SU-DHL-6 (cell line): Measurements from ENCODE around the gene KISS1R.
"Not testable (repeated sequence)": the region's sequence is repeated elsewhere in the genome, so short reads cannot be mapped to it uniquely, and the experiment has no call there.

Experiments used
- H2AFZ ChIP-seq: fragments of 200-600 bp; sonication (generic); 2 replicates; pipeline ENCODE4 v1.6.1; 2014; ENCODE audit warnings: low read depth, mild to moderate bottlenecking, moderate library complexity, mixed read lengths, antibody characterized with exemption, low read length; ENCODE audit not compliant: severe bottlenecking
- H3F3A ChIP-seq: fragments of 200-600 bp; shearing (Covaris generic); 2 replicates; pipeline ENCODE4 v1.6.0; 2016; ENCODE audit warnings: antibody characterized with exemption, mild to moderate bottlenecking; ENCODE audit not compliant: insufficient read depth
- H3K27ac ChIP-seq: fragments of 200-600 bp; sonication (generic); 2 replicates; pipeline ENCODE4 v1.5.1; 2016; ENCODE audit warnings: low read depth, mild to moderate bottlenecking, low read length, moderate library complexity, mixed read lengths
- H3K27me3 ChIP-seq: fragments of 200-600 bp; sonication (generic), shearing (Covaris generic); 2 replicates; pipeline ENCODE4 v1.6.0; 2014; ENCODE audit warnings: mild to moderate bottlenecking, low read length
- H3K36me3 ChIP-seq: fragments of 200-600 bp; sonication (generic); 2 replicates; pipeline ENCODE4 v1.6.1; 2014; ENCODE audit warnings: mild to moderate bottlenecking, low read length, mixed read lengths
- H3K4me2 ChIP-seq: fragments of 300-600, 200-600 bp; shearing (Covaris generic), sonication (generic); 2 replicates; pipeline ENCODE4 v1.6.0; 2014; ENCODE audit warnings: low read length, low read depth, mild to moderate bottlenecking; ENCODE audit not compliant: poor library complexity, severe bottlenecking
- H3K4me3 ChIP-seq: fragments of 200-600 bp; sonication (generic); 2 replicates; pipeline ENCODE4 v1.5.1; 2014; ENCODE audit warnings: antibody characterized with exemption, low read length, mild to moderate bottlenecking, mixed read lengths; ENCODE audit not compliant: insufficient read depth, poor library complexity, severe bottlenecking
- H3K79me2 ChIP-seq: fragments of 200-600 bp; sonication (generic); 2 replicates; pipeline ENCODE4 v1.6.1; 2014; ENCODE audit warnings: mild to moderate bottlenecking, low read length, moderate library complexity; ENCODE audit not compliant: insufficient read depth
- H3K9ac ChIP-seq: fragments of 200-600 bp; sonication (generic); 2 replicates; pipeline ENCODE4 v1.7.0; 2014; ENCODE audit warnings: mild to moderate bottlenecking, low read length
- H3K9me2 ChIP-seq: fragments of 200-600 bp; sonication (generic); replicated peaks from 2 replicates; pipeline ENCODE4 v1.6.1; 2014; ENCODE audit warnings: low read length; ENCODE audit not compliant: insufficient read depth
- H3K9me3 ChIP-seq: fragments of 200-600 bp; sonication (generic); 2 replicates; pipeline ENCODE4 v1.6.1; 2014; ENCODE audit warnings: low read length, mixed read lengths; ENCODE audit not compliant: insufficient read depth
- H4K20me1 ChIP-seq: fragments of 200-600 bp; sonication (generic); 2 replicates; pipeline ENCODE4 v1.6.1; 2014; ENCODE audit warnings: low read depth, mild to moderate bottlenecking, antibody characterized with exemption, low read length, moderate library complexity, mixed read lengths
- CTCF ChIP-seq: fragments of 200-600 bp; sonication (generic); IDR thresholded peaks from one replicate; pipeline ENCODE4 v1.5.1; 2017; ENCODE audit warnings: antibody characterized with exemption, mild to moderate bottlenecking, low read length, moderate library complexity; ENCODE audit not compliant: insufficient read depth, poor library complexity, severe bottlenecking
- EZH2phosphoT487 ChIP-seq: fragments of 200-600 bp; sonication (generic), shearing (Covaris generic); conservative IDR thresholded peaks from 2 replicates; pipeline ENCODE4 v1.6.1; 2018; ENCODE audit warnings: mild to moderate bottlenecking, antibody characterized with exemption, low read length, moderate library complexity, mixed read lengths

Gene KISS1R

GRCh38 chr19:956766-957440 lies 39.8 kb downstream of the KISS1R start:
- Histone ChIP-seq H3K9me2 (no peaks in the 10 kb centered on the region), H3K4me2 (no peak overlapping the region), H3K79me2 (no peaks in the 10 kb centered on the region), H3K27ac (no peak overlapping the region), H4K20me1 (no peaks in the 10 kb centered on the region), H3K9ac (no peak overlapping the region), H3F3A (no peaks in the 10 kb centered on the region), H3K36me3 (no peaks in the 10 kb centered on the region), H3K9me3 (no peaks in the 10 kb centered on the region), H3K4me3 (no peak overlapping the region), H2AFZ (no peak overlapping the region), H3K27me3 (no peaks in the 10 kb centered on the region)
- TF ChIP-seq EZH2phosphoT487: no peak
- no peak for TF ChIP-seq CTCF

GRCh38 chr19:957578-957977 lies 40.4 kb downstream of the KISS1R start:
- H3K9me2 ChIP-seq, H3K4me3 ChIP-seq, H3K79me2 ChIP-seq, H3F3A ChIP-seq, H2AFZ ChIP-seq, H3K9me3 ChIP-seq, H3K9ac ChIP-seq, H3K4me2 ChIP-seq, H3K27ac ChIP-seq, H4K20me1 ChIP-seq, H3K36me3 ChIP-seq, H3K27me3 ChIP-seq: not testable (repeated sequence)

GRCh38 chr19:958967-959855 lies 42.1 kb downstream of the KISS1R start:
- no peaks in the 10 kb centered on the region for H3K79me2 ChIP-seq
- H3K9ac ChIP-seq: no peak overlapping the region
- no peaks in the 10 kb centered on the region for H4K20me1 ChIP-seq
- no peak for TF ChIP-seq CTCF
- no peak for TF ChIP-seq EZH2phosphoT487
- H3K9me2 ChIP-seq: no peaks in the 10 kb centered on the region
- H3K9me3 ChIP-seq: no peaks in the 10 kb centered on the region
- H2AFZ ChIP-seq: no peak overlapping the region
- no peak overlapping the region for H3K4me3 ChIP-seq
- H3K27ac ChIP-seq: no peak overlapping the region
- no peaks in the 10 kb centered on the region for H3K36me3 ChIP-seq
- H3K4me2 ChIP-seq: no peak overlapping the region
- no peaks in the 10 kb centered on the region for H3K27me3 ChIP-seq
- no peaks in the 10 kb centered on the region for H3F3A ChIP-seq

- Histone ChIP-seq H3K79me2 (no peaks in the 10 kb centered on the region), H3K4me3 (no peak overlapping the region), H3K36me3 (no peaks in the 10 kb centered on the region), H4K20me1 (no peaks in the 10 kb centered on the region), H3K27me3 (no peaks in the 10 kb centered on the region), H3K27ac (no peak overlapping the region), H2AFZ (no peak overlapping the region), H3K9me2 (no peaks in the 10 kb centered on the region), H3K9me3 (no peaks in the 10 kb centered on the region), H3K4me2 (no peak overlapping the region), H3F3A (no peaks in the 10 kb centered on the region), H3K9ac (no peak overlapping the region)
- no peak for TF ChIP-seq EZH2phosphoT487
- TF ChIP-seq CTCF: no peak
These were observed 42.9 kb downstream of the KISS1R start for GRCh38 chr19:960020-960419.
